Endothelial cell of umbilical vein (primary cell): Measurements from ENCODE around the gene PFKP. TPM values are rescaled to one million over a fixed set of nuclear protein-coding genes. Genes with fewer than 3 reads are reported as not detected.

Experiments
- BruUV-seq: library from RNA; stranded (reverse); fragments of 400-500 nt; replicated peaks from 2 replicates; lab custom pipeline; 2021; lab: Mats Ljungman, UMichigan
- CTCF ChIA-PET: fragments of 300-600, 350-600 bp; sonication (Branson Sonifier 250); formaldehyde crosslinking; loops from one replicate; lab custom pipeline; 2021; ENCODE audit warnings: antibody characterized with exemption, inconsistent platforms; lab: Charles Lee
- POLR2A ChIA-PET: fragments of 300-600, 350-600 bp; sonication (Branson Sonifier 250); formaldehyde crosslinking; loops from one replicate; lab custom pipeline; 2021; ENCODE audit warnings: antibody characterized with exemption, inconsistent platforms; lab: Charles Lee
- DNase-seq: peaks from one replicate; pipeline ENCODE4 v3.0.0-alpha.2; 2011; ENCODE audit warnings: low read depth, low spot score
- FAIRE-seq: peaks from 2 replicates; lab custom pipeline; 2011; peaks lifted over from hg19 to GRCh38; lab: Jason Lieb, UNC
- H2AFZ ChIP-seq: 2 replicates; pipeline ENCODE4 v1.6.0; 2012; ENCODE audit warnings: low read depth, low read length, control low read depth, inconsistent platforms
- H3K27ac ChIP-seq: 2 replicates; pipeline ENCODE4 v1.5.1; 2011; ENCODE audit warnings: low read depth, mild to moderate bottlenecking, control low read depth, low read length, moderate library complexity; ENCODE audit not compliant: insufficient read depth
- H3K27me3 ChIP-seq, 2 experiments: 2 replicates each; pipeline versions ENCODE4 v1.6.0 to v1.6.1; 2011; ENCODE audit warnings: low read length in 2 of 2, mixed read lengths in 1 of 2; ENCODE audit not compliant: control insufficient read depth in 2 of 2, insufficient read depth in 2 of 2
- H3K36me3 ChIP-seq, 2 experiments: 2 replicates in 1 of 2; 3 replicates in 1 of 2; pipeline ENCODE4 v1.5.1; 2011; ENCODE audit warnings: low read length in 2 of 2, mild to moderate bottlenecking in 1 of 2, moderate library complexity in 1 of 2; ENCODE audit not compliant: control insufficient read depth in 2 of 2, insufficient read depth in 2 of 2; ENCODE audit errors: extremely low read depth in 1 of 2
- H3K4me1 ChIP-seq: 3 replicates; pipeline ENCODE4 v1.5.1; 2011; ENCODE audit warnings: mild to moderate bottlenecking, low read length; ENCODE audit not compliant: control insufficient read depth, insufficient read depth; ENCODE audit errors: extremely low read depth
- H3K4me2 ChIP-seq: 2 replicates; pipeline ENCODE4 v1.6.1; 2011; ENCODE audit warnings: low read length, control low read depth, mixed read lengths; ENCODE audit not compliant: insufficient read depth
- H3K4me3 ChIP-seq, 3 experiments: fragments of 200-600 bp in 1 of 3; sonication (generic), shearing (Covaris generic) in 1 of 3; replicated peaks in 1 of 3; 2 replicates each; pipeline ENCODE4 v1.5.1; 2011 to 2016; ENCODE audit warnings: control low read depth in 3 of 3, low read length in 3 of 3, mild to moderate bottlenecking in 2 of 3, inconsistent platforms in 1 of 3, low read depth in 1 of 3, moderate library complexity in 1 of 3; ENCODE audit not compliant: insufficient read depth in 1 of 3
- H3K79me2 ChIP-seq: 2 replicates; pipeline ENCODE4 v1.6.0; 2012; ENCODE audit warnings: low read length, inconsistent platforms; ENCODE audit not compliant: control insufficient read depth, insufficient read depth
- H3K9ac ChIP-seq: replicated peaks from 2 replicates; pipeline ENCODE3; 2011; ENCODE audit warnings: low read length, control low read depth; ENCODE audit not compliant: insufficient read depth; ENCODE audit errors: extremely low read depth
- H3K9me1 ChIP-seq: replicated peaks from 3 replicates; pipeline ENCODE4 v1.6.0; 2011; ENCODE audit warnings: mild to moderate bottlenecking, low read length; ENCODE audit not compliant: control insufficient read depth, insufficient read depth; ENCODE audit errors: extremely low read depth
- H3K9me3 ChIP-seq: replicated peaks from 2 replicates; pipeline ENCODE4 v1.5.1; 2012; ENCODE audit warnings: low read length, inconsistent platforms; ENCODE audit not compliant: control insufficient read depth, insufficient read depth
- H4K20me1 ChIP-seq: replicated peaks from 2 replicates; pipeline ENCODE3; 2011; ENCODE audit warnings: mild to moderate bottlenecking, low read length; ENCODE audit not compliant: control insufficient read depth, insufficient read depth; ENCODE audit errors: extremely low read depth
- CTCF ChIP-seq, 2 donors: IDR thresholded peaks; 1 replicate in 1 of 2; 2 replicates in 1 of 2; pipeline ENCODE4 v1.5.1; 2011; ENCODE audit warnings: low read length in 2 of 2, mild to moderate bottlenecking in 2 of 2, moderate library complexity in 2 of 2, control low read depth in 1 of 2, inconsistent platforms in 1 of 2, low read depth in 1 of 2; ENCODE audit not compliant: insufficient read depth in 1 of 2; ENCODE audit errors: extremely low read depth in 1 of 2
- EZH2 ChIP-seq: IDR thresholded peaks from 2 replicates; pipeline ENCODE4 v1.6.1; 2012; ENCODE audit warnings: borderline replicate concordance, low read depth, mild to moderate bottlenecking, moderate library complexity, low read length, inconsistent platforms; ENCODE audit not compliant: severe bottlenecking
- FOS ChIP-seq: IDR thresholded peaks from 2 replicates; pipeline ENCODE4 v1.6.1; 2011; ENCODE audit warnings: mild to moderate bottlenecking, low read length, moderate library complexity, borderline replicate concordance; ENCODE audit not compliant: insufficient read depth
- GATA2 ChIP-seq: IDR thresholded peaks from 2 replicates; pipeline ENCODE4 v1.7.0; 2011; ENCODE audit warnings: low read depth, mild to moderate bottlenecking, moderate library complexity, mixed read lengths, low read length; ENCODE audit not compliant: insufficient read length, insufficient read depth
- JUN ChIP-seq: IDR thresholded peaks from 2 replicates; pipeline ENCODE4 v1.6.1; 2011; ENCODE audit warnings: borderline replicate concordance, low read depth; ENCODE audit not compliant: insufficient read length, insufficient read depth
- MAX ChIP-seq: IDR thresholded peaks from 2 replicates; pipeline ENCODE4 v1.6.1; 2011; ENCODE audit not compliant: insufficient read depth, insufficient read length
- MYC ChIP-seq: IDR thresholded peaks from one replicate; pipeline ENCODE4 v1.6.1; 2011; ENCODE audit warnings: mild to moderate bottlenecking, low read depth, low read length
- POLR2A ChIP-seq: IDR thresholded peaks from 2 replicates; pipeline ENCODE4 v1.6.1; 2012; ENCODE audit warnings: low read depth, mild to moderate bottlenecking, control low read depth, low read length
- POLR2AphosphoS5 ChIP-seq: IDR thresholded peaks from 2 replicates; pipeline ENCODE4 v1.6.1; 2012; ENCODE audit warnings: low read depth, mild to moderate bottlenecking, control low read depth, low read length, moderate library complexity; ENCODE audit not compliant: insufficient read depth
- dilution Hi-C: fragments of 300-500 bp; cut with MboI; formaldehyde crosslinking; loops from one replicate; pipeline ENCODE4 v1.15.0; 2019; ENCODE audit warnings: low sequenced_read_pairs; ENCODE audit not compliant: extremely low pct_ligation_motif_present
- intact Hi-C: fragments of 100-400 bp; cut with micrococcal nuclease; formaldehyde crosslinking; loops from one replicate; pipeline ENCODE4 v1.10.0; 2022
- polyA plus RNA-seq, 4 experiments: library from polyadenylated mRNA; depleted of rRNA in 3 of 4; stranded (reverse) in 3 of 4; unstranded in 1 of 4; fragments of >200 nt; gene quantifications; 2 replicates each; pipeline versions ENCODE4 v1.2.1 to v1.2.3, GENCODE V29; 2011 to 2012; ENCODE audit warnings: missing spikeins in 1 of 4
- total RNA-seq: library from RNA; stranded (reverse); gene quantifications from 2 replicates; pipeline ENCODE4 v1.2.3, GENCODE V29; 2021

PFKP gene
- total and polyA plus RNA-seq, 2 donors (not counting 3 experiments of a cell fraction or from before 2014, with no cell fraction given) = 185 to 359 TPM

- Histone ChIP-seq H3K4me2 (no peak overlapping the region), H3K9ac (no peak overlapping the region), H3K27me3 (no peaks in the 10 kb centered on the region), H3K27ac (no peak overlapping the region), H3K4me3 (no peak overlapping the region), H3K79me2 (peaks cover 41% of the 10 kb centered on the region), H3K4me1 (peaks cover 8% of the 10 kb centered on the region), H3K9me1 (no peaks in the 10 kb centered on the region), H2AFZ (no peak overlapping the region), H4K20me1 (no peaks in the 10 kb centered on the region), H3K36me3 (peaks cover 19 to 30% of the 10 kb centered on the region in 2 experiments), H3K9me3 (no peaks in the 10 kb centered on the region)
- ChIA-PET POLR2A (no interaction called here), CTCF (no interaction called here)
- FAIRE-seq (no peak), DNase-seq (no peak)
- TF ChIP-seq MYC (no peak), EZH2 (no peak), FOS (no peak), POLR2A (no peak), CTCF (IDR thresholded peaks at IDR 0.05; ENCODE audit: extremely low read depth in 1 of 2, insufficient read depth in 1 of 2, low read depth in 1 of 2, low read length in 2 of 2) (no peak), MAX (no peak), GATA2 (no peak), POLR2AphosphoS5 (no peak), JUN (no peak)
- dilution Hi-C loops (no loop called here), intact Hi-C loops (no loop called here)
- BruUV-seq = no TSS peak
Observed at GRCh38 chr10:3169271-3169670, 101.9 kb downstream of the PFKP start.
